HG02763 (cell line): ENCODE data around the gene ARHGEF5.

Experiments used
- ATAC-seq: cut with Tn5 transposase; IDR thresholded peaks from one replicate; pipeline ENCODE4 v1.9.1; 2021; ENCODE audit warnings: mild to moderate bottlenecking, moderate library complexity; ENCODE audit not compliant: unreplicated experiment

ARHGEF5 gene

GRCh38 chr7:144379776-144380384 is 24.7 kb downstream of the ARHGEF5 start:
- ATAC-seq = no peak

- no peak for ATAC-seq
These were observed 28.9 kb downstream of the ARHGEF5 start for GRCh38 chr7:144384071-144384470.

- no peak for ATAC-seq
These were observed 29.5 kb downstream of the ARHGEF5 start for GRCh38 chr7:144384555-144385245.

GRCh38 chr7:144386741-144387140 is 31.5 kb downstream of the ARHGEF5 start:
- no peak for ATAC-seq

GRCh38 chr7:144388950-144389349 is 33.7 kb downstream of the ARHGEF5 start:
- no peak for ATAC-seq

- no peak for ATAC-seq
These were observed 35.3 kb downstream of the ARHGEF5 start for GRCh38 chr7:144390481-144390880.

- no peak for ATAC-seq
These were observed 35.8 kb downstream of the ARHGEF5 start for GRCh38 chr7:144391014-144391413.

- ATAC-seq = peak; percentile 80
These were observed 36.6 kb downstream of the ARHGEF5 start for GRCh38 chr7:144391823-144392255.

- ATAC-seq = no peak
These were observed 41.9 kb downstream of the ARHGEF5 start for GRCh38 chr7:144397086-144397485.

GRCh38 chr7:144398291-144398690 is 43.1 kb downstream of the ARHGEF5 start:
- no peak for ATAC-seq

- no peak for ATAC-seq
These were observed 43.7 kb downstream of the ARHGEF5 start for GRCh38 chr7:144398911-144399310.

GRCh38 chr7:144399946-144400345 is 44.7 kb downstream of the ARHGEF5 start:
- ATAC-seq = no peak

- no peak for ATAC-seq
These were observed 46.3 kb downstream of the ARHGEF5 start for GRCh38 chr7:144401490-144401889.

- ATAC-seq = no peak
These were observed 47.9 kb downstream of the ARHGEF5 start for GRCh38 chr7:144403102-144403501.

- ATAC-seq = no peak
These were observed 48.5 kb downstream of the ARHGEF5 start, which contains the start of gene NOBOX for GRCh38 chr7:144403649-144404061. NOBOX (minus strand) TSS chr7:144403693.

GRCh38 chr7:144404946-144405345 is 49.7 kb downstream of the ARHGEF5 start:
- ATAC-seq = no peak

- no peak for ATAC-seq
These were observed 52.2 kb downstream of the ARHGEF5 start for GRCh38 chr7:144407266-144407931.

- no peak for ATAC-seq
These were observed 52.9 kb downstream of the ARHGEF5 start for GRCh38 chr7:144408121-144408520.

- no peak for ATAC-seq
These were observed 55.2 kb downstream of the ARHGEF5 start for GRCh38 chr7:144410441-144410840.

- ATAC-seq = no peak
These were observed 59.6 kb downstream of the ARHGEF5 start for GRCh38 chr7:144414815-144415214.

- no peak for ATAC-seq
These were observed 60.7 kb downstream of the ARHGEF5 start for GRCh38 chr7:144415858-144416257.

GRCh38 chr7:144416341-144416740 is 61.1 kb downstream of the ARHGEF5 start:
- no peak for ATAC-seq
